Stimulated activated CD4-positive, alpha-beta T cell treated with anti-CD3 and anti-CD28 coated beads, Interleukin-12 subunit alpha, Interleukin-12 subunit beta, amount 100 ng/mL, for 4 hours (primary cell): ENCODE measurements around the gene CYGB.

Experiments
- DNase-seq: peaks from one replicate; pipeline ENCODE4 v3.0.0-alpha.2; 2020

Gene CYGB

GRCh38 chr17:76497979-76498875, 39.3 kb downstream of the CYGB start:
- DNase-seq = no peak

GRCh38 chr17:76497699-76497978, 39.9 kb downstream of the CYGB start:
- no peak for DNase-seq

- DNase-seq = no peak
Observed at GRCh38 chr17:76496464-76496863, 41.0 kb downstream of the CYGB start.

- DNase-seq = no peak
Observed at GRCh38 chr17:76495663-76496400, 41.7 kb downstream of the CYGB start.

GRCh38 chr17:76493505-76494167, 43.9 kb downstream of the CYGB start:
- DNase-seq = no peak

- DNase-seq = no peak
Observed at GRCh38 chr17:76492989-76493501, 44.5 kb downstream of the CYGB start.

GRCh38 chr17:76492123-76492988, 45.2 kb downstream of the CYGB start:
- DNase-seq = no peak

- DNase-seq = no peak
Observed at GRCh38 chr17:76491271-76492122, 46.0 kb downstream of the CYGB start.

- DNase-seq = no peak
Observed at GRCh38 chr17:76490112-76490710, 47.3 kb downstream of the CYGB start.

GRCh38 chr17:76487451-76488192, 49.9 kb downstream of the CYGB start:
- DNase-seq = no peak

GRCh38 chr17:76485569-76485968, 51.9 kb downstream of the CYGB start:
- no peak for DNase-seq

- DNase-seq = no peak
Observed at GRCh38 chr17:76484228-76484725, 53.2 kb downstream of the CYGB start.

- no peak for DNase-seq
Observed at GRCh38 chr17:76481071-76481655, 56.3 kb downstream of the CYGB start.

GRCh38 chr17:76480632-76481031, 56.9 kb downstream of the CYGB start:
- no peak for DNase-seq

GRCh38 chr17:76479515-76480060, 57.9 kb downstream of the CYGB start:
- no peak for DNase-seq

- DNase-seq = no peak
Observed at GRCh38 chr17:76478730-76479514, 58.6 kb downstream of the CYGB start.

- DNase-seq = no peak
Observed at GRCh38 chr17:76478097-76478496, 59.4 kb downstream of the CYGB start.

GRCh38 chr17:76477576-76477975, 59.9 kb downstream of the CYGB start:
- DNase-seq = no peak
